Progenitor cell of endocrine pancreas (in vitro differentiated cells): Measurements from ENCODE around the gene NCKAP5. TPM values are rescaled to one million over a fixed set of nuclear protein-coding genes. Genes with fewer than 3 reads are reported as not detected.

Experiments
- DNase-seq: peaks from one replicate; pipeline ENCODE4 v3.0.0; 2021; ENCODE audit warnings: low spot score; ENCODE audit not compliant: unreplicated experiment
- H3K27ac Mint-ChIP-seq: 2 replicates; pipeline ENCODE4 v1.8.0; 2021; ENCODE audit warnings: mild to moderate bottlenecking, moderate library complexity, mixed read lengths
- H3K27me3 Mint-ChIP-seq: 2 replicates; pipeline ENCODE4 v1.8.0; 2021; ENCODE audit warnings: mixed read lengths
- H3K36me3 Mint-ChIP-seq: 2 replicates; pipeline ENCODE4 v1.8.0; 2022; ENCODE audit warnings: mixed read lengths; ENCODE audit not compliant: insufficient read depth
- H3K4me1 Mint-ChIP-seq: 2 replicates; pipeline ENCODE4 v1.8.0; 2021; ENCODE audit warnings: low read depth, mixed read lengths
- H3K4me3 Mint-ChIP-seq: 2 replicates; pipeline ENCODE4 v1.8.0; 2021; ENCODE audit warnings: low read depth, mild to moderate bottlenecking, moderate library complexity, mixed read lengths
- H3K9me3 Mint-ChIP-seq: 2 replicates; pipeline ENCODE4 v1.8.0; 2021; ENCODE audit warnings: low read depth, mixed read lengths
- CTCF ChIP-seq: fragments of 200-600 bp; sonication (generic); IDR thresholded peaks from one replicate; pipeline ENCODE4 v1.5.0; 2021; ENCODE audit warnings: antibody characterized with exemption, mild to moderate bottlenecking; ENCODE audit not compliant: unreplicated experiment
- total RNA-seq: library from RNA; stranded (reverse); gene quantifications from 2 replicates; pipeline ENCODE4 v1.2.1, GENCODE V29; 2021

The NCKAP5 gene
- total RNA-seq, 1 donor from 2014 or later: 1.7 TPM

- no peak overlapping the region for H3K27ac Mint-ChIP-seq
- H3K36me3 Mint-ChIP-seq: no peaks in the 10 kb centered on the region
- no peaks in the 10 kb centered on the region for H3K27me3 Mint-ChIP-seq
- H3K4me3 Mint-ChIP-seq: no peak overlapping the region
- TF ChIP-seq CTCF: no peak
- no peaks in the 10 kb centered on the region for H3K9me3 Mint-ChIP-seq
- H3K4me1 Mint-ChIP-seq: no peaks in the 10 kb centered on the region
- no peak for DNase-seq
These were observed 543.3 kb downstream of the NCKAP5 start for GRCh38 chr2:133025004-133025403.

GRCh38 chr2:133012847-133013734 is 555.2 kb downstream of the NCKAP5 start:
- Mint-ChIP-seq H3K27ac (no peak overlapping the region), H3K36me3 (no peaks in the 10 kb centered on the region), H3K9me3 (no peaks in the 10 kb centered on the region), H3K4me3 (no peak overlapping the region), H3K27me3 (peaks cover 6% of the 10 kb centered on the region), H3K4me1 (peaks cover under 1% of the 10 kb centered on the region)
- DNase-seq: no peak
- no peak for TF ChIP-seq CTCF

DNA sequence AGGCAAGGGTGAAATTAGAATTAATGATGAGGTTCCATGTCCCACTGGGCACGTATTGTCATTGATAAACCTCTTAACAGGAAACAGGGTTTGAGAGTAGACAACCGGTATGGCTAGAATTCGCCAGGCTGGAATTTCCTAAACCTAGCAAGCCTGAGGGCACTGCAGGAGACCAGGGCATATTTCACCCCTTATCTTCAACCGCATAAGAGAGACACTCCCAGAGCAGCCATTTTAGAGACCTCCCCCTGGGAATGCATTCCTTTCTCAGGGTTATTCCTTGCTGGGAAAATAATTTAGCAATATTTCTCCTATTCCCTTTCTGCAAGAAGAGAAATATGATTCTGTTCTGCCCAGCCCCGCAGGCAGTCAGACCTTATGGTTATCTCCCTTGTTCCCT is 563.6 kb downstream of the NCKAP5 start:
- Mint-ChIP-seq H3K27me3 (no peaks in the 10 kb centered on the region), H3K4me1 (peaks cover 2% of the 10 kb centered on the region), H3K4me3 (no peak overlapping the region), H3K36me3 (no peaks in the 10 kb centered on the region), H3K27ac (no peak overlapping the region), H3K9me3 (peaks cover 16% of the 10 kb centered on the region)
- no peak for DNase-seq
- no peak for TF ChIP-seq CTCF

- H3K27ac Mint-ChIP-seq: no peak overlapping the region
- no peaks in the 10 kb centered on the region for H3K36me3 Mint-ChIP-seq
- no peaks in the 10 kb centered on the region for H3K4me1 Mint-ChIP-seq
- no peak for DNase-seq
- peaks cover 10% of the 10 kb centered on the region for H3K9me3 Mint-ChIP-seq
- H3K4me3 Mint-ChIP-seq: no peak overlapping the region
- H3K27me3 Mint-ChIP-seq: peaks cover 2% of the 10 kb centered on the region
- no peak for TF ChIP-seq CTCF
These were observed 568.8 kb downstream of the NCKAP5 start for GRCh38 chr2:132999421-132999820.

DNA sequence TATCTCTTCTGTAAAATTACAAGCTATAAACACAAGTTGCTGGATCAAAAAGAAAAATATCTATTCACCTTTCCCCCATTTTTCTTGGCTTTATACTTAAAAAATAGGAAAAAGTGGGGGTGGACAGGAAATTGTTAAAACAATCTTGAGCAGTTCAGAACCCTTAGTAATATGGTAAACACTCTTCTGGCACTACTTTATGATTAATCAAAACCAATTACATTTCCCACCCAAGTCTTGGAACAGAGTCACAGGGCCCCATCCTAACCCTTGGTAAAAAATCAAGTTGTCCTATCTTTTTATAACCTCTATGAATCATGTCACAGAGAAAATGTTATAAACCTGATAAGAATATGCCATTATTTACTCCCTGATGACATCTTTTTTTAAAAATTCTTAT is 570.0 kb downstream of the NCKAP5 start:
- no peak for DNase-seq
- Mint-ChIP-seq H3K9me3 (peaks cover 1% of the 10 kb centered on the region), H3K27me3 (peaks cover 11% of the 10 kb centered on the region), H3K27ac (no peak overlapping the region), H3K4me1 (no peaks in the 10 kb centered on the region), H3K36me3 (no peaks in the 10 kb centered on the region), H3K4me3 (no peak overlapping the region)
- TF ChIP-seq CTCF: no peak
